GM19025 (cell line): ENCODE measurements around the gene EPHA6.

Experiments used
- ATAC-seq: cut with Tn5 transposase; IDR thresholded peaks from one replicate; pipeline ENCODE4 v1.9.1; 2021; ENCODE audit warnings: mild to moderate bottlenecking, low read depth, moderate library complexity; ENCODE audit not compliant: unreplicated experiment

The EPHA6 gene

DNA sequence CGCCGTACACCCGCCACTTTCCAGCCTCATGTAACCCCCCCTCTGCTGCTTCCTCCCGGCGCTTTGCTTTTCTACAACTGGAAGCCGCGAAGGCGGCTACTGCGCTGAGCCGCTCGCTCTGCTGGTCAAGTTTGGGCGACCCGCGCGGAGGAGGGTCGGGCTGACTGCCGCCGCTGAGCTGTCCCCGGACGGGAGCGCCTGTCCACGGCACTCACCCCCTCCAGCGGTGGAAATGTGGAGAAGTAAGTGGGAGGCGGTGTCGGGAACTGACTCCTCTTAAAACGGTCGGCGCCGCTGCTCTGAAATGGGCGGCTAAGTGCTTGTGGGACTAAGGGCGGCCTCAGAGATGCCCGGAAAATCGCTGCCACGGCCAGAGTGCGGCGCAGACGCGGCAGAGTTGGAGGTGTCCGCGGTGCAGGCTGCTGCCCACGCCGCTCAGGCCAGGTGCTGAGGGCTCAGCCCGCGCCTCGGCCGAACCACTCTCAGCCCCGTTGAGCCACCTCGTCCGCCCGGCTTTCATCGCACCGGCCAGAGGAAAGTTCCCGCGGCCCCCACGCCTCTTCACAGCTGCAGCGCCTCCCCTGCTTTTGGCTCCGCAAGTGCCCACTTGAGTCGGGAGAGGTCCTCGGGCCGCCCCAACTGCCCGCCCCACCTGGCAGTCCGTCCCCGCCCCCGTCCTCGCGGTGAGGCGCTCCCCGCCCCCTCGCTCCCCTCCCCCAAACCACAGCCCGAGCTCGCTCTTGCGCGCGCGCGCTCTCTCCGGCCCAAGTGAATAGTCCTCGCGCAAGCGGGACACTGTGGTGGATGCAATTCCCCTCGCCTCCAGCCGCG lies at the start of gene EPHA6:
TSS of gene EPHA6 (plus strand) at position 775 of the 831 bp plus-strand sequence.
- ATAC-seq, result peak; percentile 19

DNA sequence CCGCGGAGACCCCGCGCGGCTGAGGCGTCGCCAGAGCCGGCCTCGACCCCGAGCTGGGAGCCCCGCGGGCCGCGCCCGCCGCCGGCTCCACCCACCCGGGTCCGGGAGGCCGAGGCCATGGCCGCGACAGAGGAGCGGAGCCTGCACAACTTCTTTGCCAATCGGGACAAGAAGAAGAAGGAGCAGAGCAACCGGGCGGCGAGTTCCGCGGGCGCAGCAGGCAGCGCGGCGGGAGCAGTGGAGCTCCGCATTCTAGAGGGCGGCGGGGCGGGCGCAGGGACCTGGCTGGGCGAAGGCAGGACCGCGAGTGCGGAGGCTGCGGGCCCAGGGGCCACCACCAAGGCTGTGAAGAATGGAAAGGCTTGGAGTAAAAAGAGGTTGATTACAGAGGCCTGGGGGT lies 37.6 kb upstream of the EPHA6 start:
- ATAC-seq, result no peak

- ATAC-seq, result no peak
Measured at GRCh38 chr3:96779810-96780209, 34.6 kb upstream of the EPHA6 start.

DNA sequence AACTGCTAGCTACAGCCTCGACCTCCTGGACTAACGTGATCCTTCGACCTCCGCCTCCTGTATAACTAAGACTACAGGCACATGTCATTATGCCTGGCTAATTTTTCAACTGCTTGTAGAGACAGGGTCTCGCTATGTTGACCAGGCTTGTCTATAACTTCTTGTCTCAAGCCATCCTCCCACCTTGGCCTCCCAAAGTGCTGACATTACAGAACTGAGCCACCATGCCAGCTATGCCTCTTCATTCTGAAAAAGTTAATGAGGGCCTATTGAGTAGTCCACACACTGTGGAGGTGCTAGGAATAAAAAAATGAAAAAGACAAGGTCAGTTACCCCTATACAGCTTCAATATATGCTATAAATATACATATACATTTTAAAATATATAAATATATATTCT lies 18.3 kb upstream of the EPHA6 start:
- no peak for ATAC-seq

DNA sequence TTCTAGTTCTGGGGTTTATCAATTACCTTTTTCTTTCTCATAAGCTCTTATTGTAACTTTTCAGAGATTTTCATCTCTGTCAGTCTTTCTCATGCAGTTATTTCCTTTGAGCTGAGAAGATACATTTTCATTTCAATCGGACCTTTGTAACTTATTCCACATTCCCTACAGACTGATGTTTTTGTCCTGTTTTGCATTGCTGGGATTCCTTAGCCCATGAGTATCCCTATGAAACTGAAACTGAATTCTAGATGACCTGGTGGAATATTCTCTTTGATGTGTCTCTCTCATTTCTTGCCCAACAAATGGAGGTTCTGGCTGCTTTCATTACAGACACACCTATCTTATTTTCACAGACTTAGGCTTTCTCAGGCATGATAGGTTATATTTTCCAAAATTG lies 10.5 kb upstream of the EPHA6 start:
- no peak for ATAC-seq

GRCh38 chr3:96806341-96806740 lies 8.1 kb upstream of the EPHA6 start:
- ATAC-seq, result no peak

DNA sequence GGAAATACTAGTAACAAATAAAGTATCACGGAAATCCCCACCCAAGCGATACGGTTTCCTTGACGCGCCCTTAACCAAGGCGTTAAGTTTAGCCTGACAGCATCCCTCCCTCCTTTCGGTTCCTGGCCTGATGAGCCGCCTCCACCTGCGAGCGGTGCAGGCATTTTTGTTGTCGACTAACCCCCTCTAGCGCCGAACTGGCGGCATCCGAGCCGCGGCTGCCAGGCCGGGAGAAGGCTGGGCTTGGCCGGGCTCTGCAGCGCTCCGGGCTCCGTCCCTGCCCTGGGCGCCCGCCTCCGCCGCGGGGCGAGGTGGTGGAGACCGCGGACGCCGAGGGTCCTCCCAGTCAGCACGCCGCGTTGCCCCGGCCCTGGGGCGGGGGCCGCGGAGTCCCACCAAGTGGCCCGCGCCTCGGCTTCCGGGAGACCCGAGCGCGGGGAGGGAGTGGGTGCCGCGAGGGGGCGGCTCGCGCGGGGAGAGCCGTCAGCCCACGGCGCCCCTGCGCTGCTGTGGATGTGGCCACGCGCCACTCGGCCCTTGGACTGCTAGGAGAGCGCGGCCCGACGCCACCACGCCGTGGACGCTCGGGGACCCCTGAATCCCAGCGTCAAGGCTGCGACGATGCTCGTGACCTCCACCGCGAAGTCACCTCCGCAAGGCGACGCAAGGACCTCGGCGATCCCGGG lies 1.1 kb upstream of the EPHA6 start:
- ATAC-seq, result peak; percentile 98

GRCh38 chr3:96814651-96815567 lies 515 bp downstream of the EPHA6 start:
- ATAC-seq, result no peak

- ATAC-seq, result no peak
Measured at GRCh38 chr3:96831175-96831574, 16.8 kb downstream of the EPHA6 start.

DNA sequence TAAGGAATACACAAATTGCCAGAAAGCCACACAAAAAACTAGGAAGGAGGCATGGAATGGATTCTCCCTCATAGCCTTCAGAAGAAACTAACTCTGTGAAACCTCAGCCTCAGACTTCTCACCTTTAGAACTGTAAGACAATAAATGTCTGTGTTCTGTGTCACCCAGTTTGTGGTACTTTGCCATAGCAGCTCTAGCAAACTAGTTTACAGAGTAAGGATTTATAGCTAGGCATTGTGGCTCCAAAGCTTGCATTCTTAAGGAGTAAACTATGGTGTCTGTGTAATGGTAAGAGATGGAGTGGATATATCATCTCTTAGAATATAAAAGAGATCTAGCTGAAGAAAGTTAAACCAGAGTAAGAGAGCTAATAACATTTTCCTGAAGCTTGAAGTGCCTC lies 18.9 kb downstream of the EPHA6 start:
- no peak for ATAC-seq

DNA sequence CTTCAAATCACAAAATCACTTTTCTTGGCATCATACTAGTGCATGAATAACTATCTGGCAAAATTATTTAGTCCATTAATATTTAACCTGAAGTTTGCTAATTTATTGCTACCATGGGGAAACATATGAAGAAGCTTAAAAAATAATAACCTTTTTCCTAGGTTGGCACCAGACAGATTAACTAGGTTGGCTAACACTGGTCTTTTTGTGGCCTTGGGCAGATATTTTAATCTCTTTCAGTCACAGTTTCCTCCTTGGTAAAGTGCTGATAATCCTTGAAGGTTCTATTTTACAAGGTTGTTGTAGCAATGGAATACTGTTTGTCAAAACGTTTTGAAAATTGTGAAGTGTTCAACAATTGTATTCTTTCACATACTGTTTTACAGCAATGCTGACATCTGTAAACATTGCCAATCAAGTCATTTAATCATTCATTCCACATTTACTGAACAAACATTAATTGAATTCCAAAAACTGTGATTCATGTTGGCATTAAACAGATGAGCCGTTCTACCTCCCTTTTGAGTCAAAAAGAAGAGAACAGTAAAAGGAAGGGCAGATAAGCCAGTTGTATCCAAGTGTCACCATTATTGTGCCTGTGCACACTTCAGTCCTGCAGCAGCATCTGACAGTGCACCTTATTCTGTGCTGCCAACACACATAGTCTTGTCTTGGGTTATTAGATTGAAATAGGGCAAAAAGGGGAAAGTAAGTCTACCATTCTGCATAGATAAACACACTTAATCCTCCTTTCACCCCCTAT lies 21.9 kb downstream of the EPHA6 start:
- ATAC-seq, result no peak

GRCh38 chr3:96843505-96844203 lies 29.3 kb downstream of the EPHA6 start:
- no peak for ATAC-seq

GRCh38 chr3:96844204-96844514 lies 29.8 kb downstream of the EPHA6 start:
- ATAC-seq, result no peak

GRCh38 chr3:96852849-96853248 lies 38.5 kb downstream of the EPHA6 start:
- no peak for ATAC-seq

DNA sequence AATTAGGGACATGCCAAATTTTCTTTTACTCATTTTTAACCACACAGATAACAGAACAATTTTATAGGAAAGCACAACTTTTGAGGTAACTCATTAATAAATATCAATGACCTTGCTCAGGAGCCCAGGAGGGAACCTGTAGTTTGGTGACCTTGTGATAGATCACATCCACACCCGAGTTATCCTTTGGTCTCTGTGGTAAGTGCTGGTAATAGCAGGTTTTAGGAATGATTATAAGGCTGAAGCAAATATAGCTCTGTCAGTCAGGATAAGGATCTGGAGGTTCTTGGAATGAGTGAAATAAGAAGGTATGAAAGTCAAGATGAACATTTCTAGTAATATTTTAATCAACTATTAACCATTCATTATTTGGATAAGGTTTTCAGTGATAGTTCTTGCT lies 46.5 kb downstream of the EPHA6 start:
- no peak for ATAC-seq

GRCh38 chr3:96863129-96863740 lies 48.8 kb downstream of the EPHA6 start:
- no peak for ATAC-seq

GRCh38 chr3:96865605-96866004 lies 51.2 kb downstream of the EPHA6 start:
- no peak for ATAC-seq

DNA sequence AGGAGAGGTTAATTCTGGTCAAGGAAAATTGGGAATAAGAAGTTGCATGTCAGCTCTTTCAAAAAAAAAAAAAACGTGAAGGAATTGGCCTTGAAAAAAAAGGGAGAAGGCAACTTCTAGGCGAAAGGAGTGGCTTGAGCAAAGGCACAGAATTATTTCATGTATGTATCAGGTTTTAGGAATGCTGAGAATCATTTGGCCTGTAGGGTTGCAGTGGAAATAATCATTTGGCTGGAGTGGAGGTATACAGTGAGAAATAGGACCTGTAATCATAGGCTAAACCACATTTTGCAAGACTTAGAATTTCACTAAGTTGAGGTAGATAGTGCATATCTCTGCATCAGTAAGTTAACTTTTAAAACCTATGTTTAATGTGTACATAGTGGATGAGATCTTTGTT lies 54.9 kb downstream of the EPHA6 start:
- ATAC-seq, result no peak

DNA sequence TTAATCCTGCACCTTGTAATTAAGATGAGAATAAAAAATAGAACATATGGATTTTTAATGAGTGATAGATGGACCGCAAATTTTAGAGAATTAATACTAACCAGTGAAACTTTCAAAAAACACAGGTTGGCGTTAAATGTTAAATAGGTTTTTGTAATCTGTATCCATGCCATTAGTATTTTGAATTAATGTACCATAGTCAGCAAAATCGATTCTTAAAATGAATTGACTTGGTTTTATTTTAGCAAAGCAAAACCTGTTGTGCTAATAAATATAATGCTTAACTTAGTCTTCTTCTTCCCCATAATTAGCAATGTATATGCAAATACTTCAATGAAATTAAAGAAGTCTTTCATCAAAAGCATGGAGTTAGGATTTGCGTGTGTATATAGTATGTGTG lies 63.1 kb downstream of the EPHA6 start:
- ATAC-seq, result no peak
